Mesenchymal stem cell (in vitro differentiated cells and primary cell): ENCODE measurements around the gene SOX14.

ENCODE experiments used
- DNase-seq: peaks from one replicate; pipeline ENCODE4 v3.0.0-alpha.2; 2013
- H2AFZ ChIP-seq: one replicate; pipeline ENCODE4 v1.6.1; 2013; ENCODE audit warnings: low read depth, mild to moderate bottlenecking, control low read depth, inconsistent platforms, low read length, moderate library complexity
- H2AK5ac ChIP-seq: 2 replicates; pipeline ENCODE4 v1.6.1; 2013; ENCODE audit warnings: low read length, moderate library complexity, mild to moderate bottlenecking, inconsistent platforms; ENCODE audit not compliant: severe bottlenecking
- H2BK120ac ChIP-seq: one replicate; pipeline ENCODE4 v1.6.1; 2013; ENCODE audit warnings: low read depth, mild to moderate bottlenecking, inconsistent platforms, low read length, moderate library complexity
- H2BK12ac ChIP-seq, 2 experiments: one replicate each; pipeline ENCODE4 v1.6.1; 2013; ENCODE audit warnings: inconsistent platforms in 2 of 2, low read length in 2 of 2, mild to moderate bottlenecking in 2 of 2, moderate library complexity in 2 of 2, control low read depth in 1 of 2
- H2BK15ac ChIP-seq: one replicate; pipeline ENCODE4 v1.6.1; 2013; ENCODE audit warnings: mild to moderate bottlenecking, low read depth, inconsistent platforms; ENCODE audit not compliant: poor library complexity, severe bottlenecking
- H2BK5ac ChIP-seq: 2 replicates; pipeline ENCODE4 v1.6.1; 2013; ENCODE audit warnings: low read depth, mild to moderate bottlenecking, low read length, control low read depth, inconsistent platforms; ENCODE audit not compliant: poor library complexity, severe bottlenecking
- H3K14ac ChIP-seq, 2 experiments: one replicate each; pipeline ENCODE4 v1.6.1; 2013; ENCODE audit warnings: inconsistent platforms in 2 of 2, low read length in 2 of 2, control low read depth in 1 of 2, mild to moderate bottlenecking in 1 of 2, moderate library complexity in 1 of 2
- H3K18ac ChIP-seq, 2 experiments: one replicate each; pipeline ENCODE4 v1.6.1; 2013; ENCODE audit warnings: inconsistent platforms in 2 of 2, low read length in 2 of 2, control low read depth in 1 of 2, low read depth in 1 of 2, mild to moderate bottlenecking in 1 of 2
- H3K23ac ChIP-seq, 2 experiments: one replicate each; pipeline ENCODE4 v1.6.1; 2013; ENCODE audit warnings: inconsistent platforms in 2 of 2, low read length in 2 of 2, mild to moderate bottlenecking in 2 of 2, moderate library complexity in 2 of 2, control low read depth in 1 of 2
- H3K27ac ChIP-seq: 2 replicates; pipeline ENCODE4 v1.5.1; 2013; ENCODE audit warnings: mild to moderate bottlenecking, moderate library complexity, low read length, control low read depth, inconsistent platforms; ENCODE audit not compliant: poor library complexity, severe bottlenecking
- H3K27me3 ChIP-seq, 2 experiments: 2 replicates each; pipeline versions ENCODE4 v1.6.1 to v1.7.0; 2013; ENCODE audit warnings: low read length in 2 of 2, mild to moderate bottlenecking in 2 of 2, moderate library complexity in 2 of 2, control low read depth in 1 of 2, inconsistent platforms in 1 of 2; ENCODE audit not compliant: control insufficient read depth in 1 of 2, insufficient read depth in 1 of 2
- H3K36me3 ChIP-seq, 2 experiments: 2 replicates each; pipeline versions ENCODE4 v1.6.1 to v1.7.0; 2013; ENCODE audit warnings: low read length in 2 of 2, control low read depth in 1 of 2, inconsistent platforms in 1 of 2, low read depth in 1 of 2, mild to moderate bottlenecking in 1 of 2; ENCODE audit not compliant: insufficient read depth in 2 of 2, control insufficient read depth in 1 of 2
- H3K4ac ChIP-seq, 2 experiments: one replicate each; pipeline ENCODE4 v1.6.1; 2013; ENCODE audit warnings: inconsistent platforms in 2 of 2, low read length in 2 of 2, mild to moderate bottlenecking in 2 of 2, moderate library complexity in 2 of 2, control low read depth in 1 of 2, low read depth in 1 of 2
- H3K4me1 ChIP-seq: 2 replicates; pipeline ENCODE4 v1.6.1; 2013; ENCODE audit warnings: low read depth, low read length, control low read depth; ENCODE audit not compliant: control insufficient read depth, insufficient read depth
- H3K4me2 ChIP-seq: 2 replicates; pipeline ENCODE4 v1.6.1; 2013; ENCODE audit warnings: low read length, mild to moderate bottlenecking, inconsistent platforms; ENCODE audit not compliant: poor library complexity, severe bottlenecking
- H3K4me3 ChIP-seq, 2 experiments: 2 replicates each; pipeline versions ENCODE4 v1.5.1 to v1.7.0; 2013; ENCODE audit warnings: low read length in 2 of 2, mild to moderate bottlenecking in 2 of 2, control low read depth in 1 of 2, low read depth in 1 of 2; ENCODE audit not compliant: insufficient read depth in 1 of 2
- H3K79me1 ChIP-seq: replicated peaks from 2 replicates; pipeline ENCODE4 v1.6.1; 2013; ENCODE audit warnings: mild to moderate bottlenecking, control low read depth, low read length, inconsistent platforms; ENCODE audit not compliant: poor library complexity, severe bottlenecking
- H3K9ac ChIP-seq: 2 replicates; pipeline ENCODE4 v1.7.0; 2013; ENCODE audit warnings: mild to moderate bottlenecking, low read length, moderate library complexity
- H3K9me3 ChIP-seq: 2 replicates; pipeline ENCODE4 v1.7.0; 2013; ENCODE audit warnings: mild to moderate bottlenecking, low read length; ENCODE audit not compliant: control insufficient read depth
- H4K8ac ChIP-seq: one replicate; pipeline ENCODE4 v1.6.1; 2013; ENCODE audit warnings: inconsistent platforms, mild to moderate bottlenecking, low read length, moderate library complexity
- H4K91ac ChIP-seq: one replicate; pipeline ENCODE4 v1.6.1; 2013; ENCODE audit warnings: mild to moderate bottlenecking, low read length, inconsistent platforms
- WGBS: methylation state at CpG from one replicate; pipeline ENCODE4 v1.1.7; 2013; ENCODE audit warnings: mixed read lengths; 5-methylcytosine and 5-hydroxymethylcytosine counted together

SOX14 gene

GRCh38 chr3:137792626-137793271 lies 28.6 kb downstream of the SOX14 start:
- Histone ChIP-seq H2BK5ac (no peak overlapping the region), H2BK15ac (no peak overlapping the region), H3K9me3 (no peaks in the 10 kb centered on the region), H3K23ac (no peak overlapping the region), H3K4me1 (no peaks in the 10 kb centered on the region), H3K4me3 (no peak overlapping the region), H3K36me3 (no peaks in the 10 kb centered on the region), H3K9ac (no peak overlapping the region), H3K14ac (no peak overlapping the region), H2AK5ac (no peak overlapping the region), H3K27ac (no peak overlapping the region), H3K27me3 (peaks cover 0 to 4% of the 10 kb centered on the region in 2 experiments), H3K18ac (no peak overlapping the region), H2BK12ac (no peak overlapping the region), H2AFZ (no peak overlapping the region), H4K91ac (no peak overlapping the region), H3K79me1 (no peaks in the 10 kb centered on the region), H2BK120ac (no peak overlapping the region), H3K4me2 (no peak overlapping the region), H3K4ac (no peak overlapping the region), H4K8ac (no peak overlapping the region)
- WGBS: 4% methylated on average over 3 of the region's 3 CpGs
- no peak for DNase-seq

GRCh38 chr3:137796993-137797392 lies 32.9 kb downstream of the SOX14 start:
- Histone ChIP-seq H3K4me1 (no peaks in the 10 kb centered on the region), H3K36me3 (no peaks in the 10 kb centered on the region), H3K9me3 (no peaks in the 10 kb centered on the region), H3K14ac (no peak overlapping the region), H3K27me3 (peaks cover 0 to 4% of the 10 kb centered on the region in 2 experiments), H2BK5ac (no peak overlapping the region), H3K4me2 (no peak overlapping the region), H2BK15ac (no peak overlapping the region), H4K91ac (no peak overlapping the region), H3K9ac (no peak overlapping the region), H3K4ac (no peak overlapping the region), H2BK120ac (no peak overlapping the region), H3K79me1 (no peaks in the 10 kb centered on the region), H2AK5ac (no peak overlapping the region), H4K8ac (no peak overlapping the region), H3K4me3 (no peak overlapping the region), H2AFZ (no peak overlapping the region), H3K18ac (no peak overlapping the region), H3K23ac (no peak overlapping the region), H3K27ac (no peak overlapping the region), H2BK12ac (no peak overlapping the region)
- DNase-seq: no peak
- 71% methylated on average over 2 of the region's 3 CpGs for WGBS

- Histone ChIP-seq H3K27ac (no peak overlapping the region), H4K8ac (no peak overlapping the region), H3K9ac (no peak overlapping the region), H3K4me2 (no peak overlapping the region), H3K36me3 (no peaks in the 10 kb centered on the region), H3K4me1 (no peaks in the 10 kb centered on the region), H2BK15ac (no peak overlapping the region), H3K79me1 (no peaks in the 10 kb centered on the region), H3K4me3 (no peak overlapping the region), H2AK5ac (no peak overlapping the region), H4K91ac (no peak overlapping the region), H3K9me3 (no peaks in the 10 kb centered on the region), H2AFZ (no peak overlapping the region), H3K4ac (no peak overlapping the region), H3K27me3 (no peaks in the 10 kb centered on the region), H2BK12ac (no peak overlapping the region), H3K23ac (no peak overlapping the region), H2BK120ac (no peak overlapping the region), H3K18ac (no peak overlapping the region), H2BK5ac (no peak overlapping the region), H3K14ac (no peak overlapping the region)
- DNase-seq: no peak
- 35% methylated on average over 1 of the region's 1 CpG for WGBS
Measured at GRCh38 chr3:137803215-137803614, 39.1 kb downstream of the SOX14 start.

- Histone ChIP-seq H3K4ac (no peak overlapping the region), H2BK12ac (no peak overlapping the region)
Measured at GRCh38 chr3:137807998-137808397, 43.9 kb downstream of the SOX14 start.

More at GRCh38 chr3:137807998-137808397, 43.9 kb downstream of the SOX14 start:
- Histone ChIP-seq H2BK120ac (no peak overlapping the region), H3K27me3 (no peaks in the 10 kb centered on the region), H3K27ac (no peak overlapping the region), H3K23ac (no peak overlapping the region), H3K18ac (no peak overlapping the region), H2BK5ac (no peak overlapping the region), H3K4me3 (no peak overlapping the region), H3K9me3 (no peaks in the 10 kb centered on the region), H3K36me3 (no peaks in the 10 kb centered on the region), H2AFZ (no peak overlapping the region), H3K4me2 (no peak overlapping the region), H4K8ac (no peak overlapping the region), H3K79me1 (no peaks in the 10 kb centered on the region), H2BK15ac (no peak overlapping the region), H4K91ac (no peak overlapping the region), H3K4me1 (no peaks in the 10 kb centered on the region), H3K9ac (no peak overlapping the region), H2AK5ac (no peak overlapping the region), H3K14ac (no peak overlapping the region)
- DNase-seq: no peak
- 50% methylated on average over 9 of the region's 9 CpGs for WGBS
